ENCODE data around the gene UQCR11. TPM values are rescaled to one million over a fixed set of nuclear protein-coding genes. Genes with fewer than 3 reads are reported as not detected.

The UQCR11 gene
- total and polyA plus RNA-seq, 2 donors (not counting 3 experiments of a cell fraction or from before 2014, with no cell fraction given) = 165 to 210 TPM

DNA sequence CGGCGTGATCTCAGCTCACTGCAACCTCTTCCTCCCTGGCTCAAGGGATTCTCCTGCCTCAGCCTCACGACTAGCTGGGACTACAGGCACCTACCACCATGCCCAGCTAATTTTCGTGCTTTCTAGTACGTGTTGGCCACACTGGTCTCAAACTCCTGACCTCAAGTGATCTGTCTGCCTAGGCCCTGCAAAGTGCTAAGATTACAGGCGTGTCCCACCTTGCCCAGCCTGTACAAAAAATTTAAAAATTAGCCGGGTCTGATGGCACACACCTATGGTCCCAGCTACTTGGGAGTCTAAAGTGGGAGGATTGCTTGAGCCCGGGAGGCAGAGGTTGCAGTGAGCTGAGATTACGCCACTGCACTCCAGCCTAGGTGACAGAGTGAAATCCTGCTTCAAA lies 32.5 kb downstream of the UQCR11 start:
- BruUV-seq (replicated peaks) = no TSS peak
- ChIA-PET POLR2A (no interaction called here), CTCF (no interaction called here)
- no peaks in the 10 kb centered on the region for H3K79me2 ChIP-seq (ENCODE audit: control insufficient read depth, insufficient read depth, low read length)
- no peak overlapping the region for H3K4me2 ChIP-seq (ENCODE audit: insufficient read depth, low read length)
- DNase-seq (ENCODE audit: low read depth, low spot score) (no peak), FAIRE-seq (no peak)
- H3K9ac ChIP-seq (replicated peaks; ENCODE audit: extremely low read depth, insufficient read depth, low read length) = no peak overlapping the region
- no peak for TF ChIP-seq POLR2A (IDR thresholded peaks at IDR 0.05; ENCODE audit: low read depth, low read length)
- no peak for TF ChIP-seq JUN (IDR thresholded peaks at IDR 0.05; ENCODE audit: borderline replicate concordance, insufficient read depth, insufficient read length, low read depth)
- TF ChIP-seq EZH2 (IDR thresholded peaks at IDR 0.05; ENCODE audit: borderline replicate concordance, low read depth, low read length, severe bottlenecking) = no peak
- TF ChIP-seq GATA2 (IDR thresholded peaks at IDR 0.05; ENCODE audit: insufficient read depth, insufficient read length, low read depth, low read length) = no peak
- TF ChIP-seq, protein P1, sequence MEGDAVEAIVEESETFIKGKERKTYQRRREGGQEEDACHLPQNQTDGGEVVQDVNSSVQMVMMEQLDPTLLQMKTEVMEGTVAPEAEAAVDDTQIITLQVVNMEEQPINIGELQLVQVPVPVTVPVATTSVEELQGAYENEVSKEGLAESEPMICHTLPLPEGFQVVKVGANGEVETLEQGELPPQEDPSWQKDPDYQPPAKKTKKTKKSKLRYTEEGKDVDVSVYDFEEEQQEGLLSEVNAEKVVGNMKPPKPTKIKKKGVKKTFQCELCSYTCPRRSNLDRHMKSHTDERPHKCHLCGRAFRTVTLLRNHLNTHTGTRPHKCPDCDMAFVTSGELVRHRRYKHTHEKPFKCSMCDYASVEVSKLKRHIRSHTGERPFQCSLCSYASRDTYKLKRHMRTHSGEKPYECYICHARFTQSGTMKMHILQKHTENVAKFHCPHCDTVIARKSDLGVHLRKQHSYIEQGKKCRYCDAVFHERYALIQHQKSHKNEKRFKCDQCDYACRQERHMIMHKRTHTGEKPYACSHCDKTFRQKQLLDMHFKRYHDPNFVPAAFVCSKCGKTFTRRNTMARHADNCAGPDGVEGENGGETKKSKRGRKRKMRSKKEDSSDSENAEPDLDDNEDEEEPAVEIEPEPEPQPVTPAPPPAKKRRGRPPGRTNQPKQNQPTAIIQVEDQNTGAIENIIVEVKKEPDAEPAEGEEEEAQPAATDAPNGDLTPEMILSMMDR (IDR thresholded peaks at IDR 0.05; ENCODE audit: extremely low read depth in 1 of 2, insufficient read depth in 1 of 2, low read depth in 1 of 2, low read length in 2 of 2) = no peak
- TF ChIP-seq FOS (IDR thresholded peaks at IDR 0.05; ENCODE audit: borderline replicate concordance, insufficient read depth, low read length) = no peak
- TF ChIP-seq MYC (IDR thresholded peaks at IDR 0.05; ENCODE audit: low read depth, low read length) = no peak
- no peak for TF ChIP-seq POLR2AphosphoS5 (IDR thresholded peaks at IDR 0.05; ENCODE audit: insufficient read depth, low read depth, low read length)
- TF ChIP-seq, protein P2, sequence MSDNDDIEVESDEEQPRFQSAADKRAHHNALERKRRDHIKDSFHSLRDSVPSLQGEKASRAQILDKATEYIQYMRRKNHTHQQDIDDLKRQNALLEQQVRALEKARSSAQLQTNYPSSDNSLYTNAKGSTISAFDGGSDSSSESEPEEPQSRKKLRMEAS (IDR thresholded peaks at IDR 0.05; ENCODE audit: insufficient read depth, insufficient read length) = no peak
- H3K36me3 ChIP-seq (ENCODE audit: control insufficient read depth in 2 of 2, extremely low read depth in 1 of 2, insufficient read depth in 2 of 2, low read length in 2 of 2) = peaks cover 5 to 15% of the 10 kb centered on the region in 2 experiments
- no peak overlapping the region for H3K4me3 ChIP-seq (replicated peaks in 1 of 3; ENCODE audit: insufficient read depth in 1 of 3, low read depth in 1 of 3, low read length in 3 of 3)
- no peaks in the 10 kb centered on the region for H4K20me1 ChIP-seq (replicated peaks; ENCODE audit: control insufficient read depth, extremely low read depth, insufficient read depth, low read length)
- no peaks in the 10 kb centered on the region for H3K4me1 ChIP-seq (ENCODE audit: control insufficient read depth, extremely low read depth, insufficient read depth, low read length)
- no peaks in the 10 kb centered on the region for H3K9me3 ChIP-seq (replicated peaks; ENCODE audit: control insufficient read depth, insufficient read depth, low read length)
- no peak overlapping the region for H2AFZ ChIP-seq (ENCODE audit: low read depth, low read length)
- H3K27me3 ChIP-seq (ENCODE audit: control insufficient read depth in 2 of 2, insufficient read depth in 2 of 2, low read length in 2 of 2) = peaks cover 0 to 6% of the 10 kb centered on the region in 2 experiments
- dilution Hi-C loops (cut with MboI; ENCODE audit: extremely low pct_ligation_motif_present, low sequenced_read_pairs) (no loop called here), intact Hi-C loops (cut with micrococcal nuclease) (no loop called here)
- H3K27ac ChIP-seq (ENCODE audit: insufficient read depth, low read depth, low read length) = no peak overlapping the region
- H3K9me1 ChIP-seq (replicated peaks; ENCODE audit: control insufficient read depth, extremely low read depth, insufficient read depth, low read length) = no peaks in the 10 kb centered on the region
